ENCODE measurements around the gene MINPP1. TPM values are rescaled to one million over a fixed set of nuclear protein-coding genes. Genes with fewer than 3 reads are reported as not detected.

The MINPP1 gene
- total RNA-seq, 4 donors from 2014 or later = 8.7 to 24.6 (median 18.4) TPM

DNA sequence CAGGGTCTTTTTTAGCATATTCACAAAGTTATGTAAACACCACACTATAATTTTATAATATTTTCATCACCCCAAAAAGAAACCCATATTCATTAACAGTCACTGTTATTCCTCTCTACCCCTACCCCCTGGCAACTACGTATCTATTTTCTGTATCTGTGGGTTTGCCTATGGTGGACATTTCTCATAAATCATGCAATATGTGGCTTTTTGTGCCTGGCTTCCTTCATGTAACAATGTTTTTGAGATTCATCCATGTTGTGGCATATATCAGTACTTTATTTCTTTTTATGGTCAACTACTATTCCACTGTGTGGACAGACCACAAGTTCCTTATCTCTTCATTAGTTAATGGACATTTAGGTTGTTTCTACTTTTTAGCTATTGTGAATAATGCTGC is 95.9 kb downstream of the MINPP1 start:
- TF ChIP-seq, protein P1, sequence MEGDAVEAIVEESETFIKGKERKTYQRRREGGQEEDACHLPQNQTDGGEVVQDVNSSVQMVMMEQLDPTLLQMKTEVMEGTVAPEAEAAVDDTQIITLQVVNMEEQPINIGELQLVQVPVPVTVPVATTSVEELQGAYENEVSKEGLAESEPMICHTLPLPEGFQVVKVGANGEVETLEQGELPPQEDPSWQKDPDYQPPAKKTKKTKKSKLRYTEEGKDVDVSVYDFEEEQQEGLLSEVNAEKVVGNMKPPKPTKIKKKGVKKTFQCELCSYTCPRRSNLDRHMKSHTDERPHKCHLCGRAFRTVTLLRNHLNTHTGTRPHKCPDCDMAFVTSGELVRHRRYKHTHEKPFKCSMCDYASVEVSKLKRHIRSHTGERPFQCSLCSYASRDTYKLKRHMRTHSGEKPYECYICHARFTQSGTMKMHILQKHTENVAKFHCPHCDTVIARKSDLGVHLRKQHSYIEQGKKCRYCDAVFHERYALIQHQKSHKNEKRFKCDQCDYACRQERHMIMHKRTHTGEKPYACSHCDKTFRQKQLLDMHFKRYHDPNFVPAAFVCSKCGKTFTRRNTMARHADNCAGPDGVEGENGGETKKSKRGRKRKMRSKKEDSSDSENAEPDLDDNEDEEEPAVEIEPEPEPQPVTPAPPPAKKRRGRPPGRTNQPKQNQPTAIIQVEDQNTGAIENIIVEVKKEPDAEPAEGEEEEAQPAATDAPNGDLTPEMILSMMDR (IDR thresholded peaks at IDR 0.05; ENCODE audit: low read depth) = no peak

Other genes starting within 250 kb of the MINPP1 start
- gene NUTM2D, start 147.1 kb upstream of the MINPP1 start, total RNA-seq = 1 to 10 TPM; 1.5 to 3.5 (median 2.3) TPM
- gene PAPSS2, start 155.0 kb downstream of the MINPP1 start, total RNA-seq = 10 to 100 TPM; 36.7 to 63.9 (median 50.4) TPM

All from subcutaneous adipose tissue (tissue), 4 donors.